Liver (tissue), 9 donors: ENCODE data around the gene RUSC1. TPM values are rescaled to one million over a fixed set of nuclear protein-coding genes. Genes with fewer than 3 reads are reported as not detected.
"Not testable (repeated sequence)": the region's sequence is repeated elsewhere in the genome, so short reads cannot be mapped to it uniquely, and the experiment has no call there.

Source experiments
- DNase-seq: peaks from one replicate; pipeline ENCODE4 v3.0.0-alpha.2; 2017; ENCODE audit warnings: low spot score
- H3K27ac ChIP-seq, 2 donors: one replicate each; pipeline ENCODE4 v1.7.0; 2013; ENCODE audit warnings: inconsistent platforms in 2 of 2, low read length in 2 of 2, control low read depth in 1 of 2, low read depth in 1 of 2, mild to moderate bottlenecking in 1 of 2
- H3K27me3 ChIP-seq, 4 donors: one replicate each; pipeline versions ENCODE4 v1.6.1 to v1.7.0; 2013; ENCODE audit warnings: low read length in 3 of 4, inconsistent platforms in 1 of 4, mild to moderate bottlenecking in 1 of 4, moderate library complexity in 1 of 4; ENCODE audit not compliant: control insufficient read depth in 4 of 4, insufficient read depth in 4 of 4
- H3K36me3 ChIP-seq, 4 donors: one replicate each; pipeline versions ENCODE4 v1.6.1 to v1.7.0; 2013; ENCODE audit warnings: low read length in 3 of 4, mild to moderate bottlenecking in 3 of 4, low read depth in 1 of 4, moderate library complexity in 1 of 4; ENCODE audit not compliant: control insufficient read depth in 4 of 4, insufficient read depth in 3 of 4
- H3K4me1 ChIP-seq, 4 donors: one replicate each; pipeline versions ENCODE4 v1.6.1 to v1.7.0; 2013; ENCODE audit warnings: low read length in 3 of 4, mild to moderate bottlenecking in 3 of 4, moderate library complexity in 1 of 4; ENCODE audit not compliant: control insufficient read depth in 4 of 4, insufficient read depth in 4 of 4
- H3K4me3 ChIP-seq, 3 donors: one replicate each; pipeline versions ENCODE4 v1.6.1 to v1.7.0; 2013; ENCODE audit warnings: low read length in 3 of 3, control low read depth in 1 of 3, low read depth in 1 of 3, mild to moderate bottlenecking in 1 of 3
- H3K9ac ChIP-seq, 2 donors: one replicate each; pipeline ENCODE4 v1.7.0; 2013; ENCODE audit warnings: low read length in 2 of 2, mild to moderate bottlenecking in 2 of 2, moderate library complexity in 2 of 2, control low read depth in 1 of 2, low read depth in 1 of 2
- H3K9me3 ChIP-seq, 4 donors: one replicate each; pipeline versions ENCODE4 v1.6.1 to v1.7.0; 2013; ENCODE audit warnings: low read length in 3 of 4; ENCODE audit not compliant: control insufficient read depth in 4 of 4
- EGR1 ChIP-seq, 2 donors: IDR thresholded peaks; 2 replicates each; pipeline ENCODE4 v1.6.1; 2016 to 2018; ENCODE audit warnings: antibody characterized with exemption in 2 of 2, low read depth in 2 of 2
- FOXA1 ChIP-seq: IDR thresholded peaks from 2 replicates; pipeline ENCODE4 v1.6.1; 2016; ENCODE audit warnings: antibody characterized with exemption
- FOXA2 ChIP-seq: IDR thresholded peaks from 2 replicates; pipeline ENCODE4 v1.6.1; 2016; ENCODE audit warnings: antibody characterized with exemption
- GABPA ChIP-seq, 2 donors: IDR thresholded peaks in 1 of 2; conservative IDR thresholded peaks in 1 of 2; 2 replicates each; pipeline ENCODE4 v1.6.1; 2016; ENCODE audit warnings: antibody characterized with exemption in 2 of 2, mild to moderate bottlenecking in 1 of 2, moderate library complexity in 1 of 2
- HNF4A ChIP-seq, 2 donors: conservative IDR thresholded peaks; 2 replicates each; pipeline ENCODE4 v1.6.1; 2016; ENCODE audit warnings: antibody characterized with exemption in 2 of 2, mild to moderate bottlenecking in 2 of 2
- HNF4G ChIP-seq: IDR thresholded peaks from 2 replicates; pipeline ENCODE4 v1.6.1; 2016; ENCODE audit warnings: antibody characterized with exemption
- JUND ChIP-seq, 2 donors: IDR thresholded peaks; 2 replicates each; pipeline ENCODE4 v1.6.1; 2016; ENCODE audit warnings: antibody characterized with exemption in 2 of 2
- NR2F2 ChIP-seq: IDR thresholded peaks from 2 replicates; pipeline ENCODE4 v1.6.1; 2016; ENCODE audit warnings: antibody characterized with exemption
- RXRA ChIP-seq, 2 donors: IDR thresholded peaks; 2 replicates each; pipeline ENCODE4 v1.6.1; 2017 to 2018; ENCODE audit warnings: antibody characterized with exemption in 2 of 2, mild to moderate bottlenecking in 1 of 2
- SP1 ChIP-seq: IDR thresholded peaks from 2 replicates; pipeline ENCODE4 v1.6.1; 2018; ENCODE audit warnings: antibody characterized with exemption, mild to moderate bottlenecking
- TAF1 ChIP-seq: conservative IDR thresholded peaks from 2 replicates; pipeline ENCODE4 v1.6.1; 2016; ENCODE audit warnings: antibody characterized with exemption, mild to moderate bottlenecking
- YY1 ChIP-seq: IDR thresholded peaks from 2 replicates; pipeline ENCODE4 v1.6.1; 2016; ENCODE audit warnings: antibody characterized with exemption, mild to moderate bottlenecking
- WGBS: extraction: QIAGEN DNeasy Blood & Tissue Kit; methylation state at CpG from one replicate; pipeline ENCODE4 v1.1.7; 2013; 5-methylcytosine and 5-hydroxymethylcytosine counted together
- polyA plus RNA-seq, 2 donors: library from polyadenylated mRNA; stranded (reverse) in 1 of 2; unstranded in 1 of 2; fragments of 200-250 nt in 1 of 2; fragments of >200 nt in 1 of 2; fragmentation: Nextera tagmentation in 1 of 2; extraction: Ambion mirVana in 1 of 2; gene quantifications; one replicate each; pipeline versions ENCODE4 v1.2.1 to v1.2.3, GENCODE V29; 2013 to 2015
- total RNA-seq, 2 donors: library from RNA; depleted of rRNA; stranded (reverse); fragments of >200 nt; gene quantifications; one replicate each; pipeline ENCODE4 v1.2.3, GENCODE V29; 2014
- TF ChIP-seq, protein P1 (sequence below): IDR thresholded peaks from 2 replicates; pipeline ENCODE4 v1.6.1; 2016; ENCODE audit warnings: antibody characterized with exemption
- TF ChIP-seq, protein P2 (sequence below): IDR thresholded peaks from 2 replicates; pipeline ENCODE4 v1.6.1; 2016; ENCODE audit warnings: antibody characterized with exemption
- TF ChIP-seq, protein P3 (sequence below): fragments of 150-350 bp; IDR thresholded peaks from 2 replicates; pipeline ENCODE4 v1.5.1; 2017; ENCODE audit warnings: improper control_type of control experiment, low read depth, low read length; ENCODE audit not compliant: missing input control
- TF ChIP-seq, protein P4 (sequence below): IDR thresholded peaks from 2 replicates; pipeline ENCODE4 v1.6.1; 2016; ENCODE audit warnings: antibody characterized with exemption
- TF ChIP-seq, protein P5 (sequence below): IDR thresholded peaks from 2 replicates; pipeline ENCODE4 v1.6.1; 2016; ENCODE audit warnings: antibody characterized with exemption, mild to moderate bottlenecking
- donor health status: healthy.
- donor health status: healthy.
- donor health status: healthy.
- donor health status: healthy.
- donor health status: healthy.

RUSC1 gene
- total and polyA plus RNA-seq, 4 donors = 3.9 to 6.7 (median 5.7) TPM

DNA sequence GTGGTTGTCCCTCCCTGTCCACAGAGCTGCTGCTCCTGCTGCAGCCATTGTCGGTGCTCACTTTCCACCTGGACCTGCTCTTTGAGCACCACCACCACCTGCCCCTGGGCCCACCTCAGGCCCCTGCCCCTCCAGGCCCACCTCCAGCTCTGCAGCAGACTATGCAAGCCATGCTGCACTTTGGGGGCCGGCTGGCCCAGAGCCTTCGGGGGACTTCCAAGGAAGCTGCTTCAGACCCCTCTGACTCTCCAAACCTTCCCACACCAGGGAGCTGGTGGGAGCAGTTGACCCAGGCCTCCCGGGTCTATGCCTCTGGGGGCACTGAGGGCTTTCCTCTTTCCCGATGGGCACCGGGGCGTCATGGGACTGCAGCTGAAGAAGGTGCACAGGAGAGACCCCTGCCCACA lies 5.9 kb downstream of the RUSC1 start:
- WGBS = 96% methylated on average over 7 of the region's 7 CpGs
- Histone ChIP-seq H3K27ac (no peak overlapping the region), H3K4me3 (no peak overlapping the region), H3K9me3 (no peaks in the 10 kb centered on the region), H3K27me3 (no peaks in the 10 kb centered on the region), H3K9ac (no peak overlapping the region), H3K36me3 (peaks cover 5 to 22% (median 12%) of the 10 kb centered on the region in 4 donors), H3K4me1 (peaks cover 2 to 29% (median 21%) of the 10 kb centered on the region in 4 donors)
- DNase-seq = no peak
- TF ChIP-seq EGR1 (IDR thresholded peaks at IDR 0.05; ENCODE audit: low read depth in 2 of 2) (no peak), YY1 (no peak), HNF4G (no peak), TAF1 (no peak), FOXA1 (no peak), JUND (IDR thresholded peaks at IDR 0.05) (no peak), SP1 (no peak), NR2F2 (no peak), HNF4A (conservative IDR thresholded peaks at IDR 0.05) (no peak), GABPA (IDR thresholded peaks at IDR 0.05 in 1 of 2, conservative IDR thresholded peaks at IDR 0.05 in 1 of 2) (no peak), FOXA2 (no peak)
- TF ChIP-seq, protein P1, sequence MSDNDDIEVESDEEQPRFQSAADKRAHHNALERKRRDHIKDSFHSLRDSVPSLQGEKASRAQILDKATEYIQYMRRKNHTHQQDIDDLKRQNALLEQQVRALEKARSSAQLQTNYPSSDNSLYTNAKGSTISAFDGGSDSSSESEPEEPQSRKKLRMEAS = no peak
- TF ChIP-seq, protein P2, sequence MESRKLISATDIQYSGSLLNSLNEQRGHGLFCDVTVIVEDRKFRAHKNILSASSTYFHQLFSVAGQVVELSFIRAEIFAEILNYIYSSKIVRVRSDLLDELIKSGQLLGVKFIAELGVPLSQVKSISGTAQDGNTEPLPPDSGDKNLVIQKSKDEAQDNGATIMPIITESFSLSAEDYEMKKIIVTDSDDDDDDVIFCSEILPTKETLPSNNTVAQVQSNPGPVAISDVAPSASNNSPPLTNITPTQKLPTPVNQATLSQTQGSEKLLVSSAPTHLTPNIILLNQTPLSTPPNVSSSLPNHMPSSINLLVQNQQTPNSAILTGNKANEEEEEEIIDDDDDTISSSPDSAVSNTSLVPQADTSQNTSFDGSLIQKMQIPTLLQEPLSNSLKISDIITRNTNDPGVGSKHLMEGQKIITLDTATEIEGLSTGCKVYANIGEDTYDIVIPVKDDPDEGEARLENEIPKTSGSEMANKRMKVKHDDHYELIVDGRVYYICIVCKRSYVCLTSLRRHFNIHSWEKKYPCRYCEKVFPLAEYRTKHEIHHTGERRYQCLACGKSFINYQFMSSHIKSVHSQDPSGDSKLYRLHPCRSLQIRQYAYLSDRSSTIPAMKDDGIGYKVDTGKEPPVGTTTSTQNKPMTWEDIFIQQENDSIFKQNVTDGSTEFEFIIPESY = no peak
- TF ChIP-seq, protein P3, sequence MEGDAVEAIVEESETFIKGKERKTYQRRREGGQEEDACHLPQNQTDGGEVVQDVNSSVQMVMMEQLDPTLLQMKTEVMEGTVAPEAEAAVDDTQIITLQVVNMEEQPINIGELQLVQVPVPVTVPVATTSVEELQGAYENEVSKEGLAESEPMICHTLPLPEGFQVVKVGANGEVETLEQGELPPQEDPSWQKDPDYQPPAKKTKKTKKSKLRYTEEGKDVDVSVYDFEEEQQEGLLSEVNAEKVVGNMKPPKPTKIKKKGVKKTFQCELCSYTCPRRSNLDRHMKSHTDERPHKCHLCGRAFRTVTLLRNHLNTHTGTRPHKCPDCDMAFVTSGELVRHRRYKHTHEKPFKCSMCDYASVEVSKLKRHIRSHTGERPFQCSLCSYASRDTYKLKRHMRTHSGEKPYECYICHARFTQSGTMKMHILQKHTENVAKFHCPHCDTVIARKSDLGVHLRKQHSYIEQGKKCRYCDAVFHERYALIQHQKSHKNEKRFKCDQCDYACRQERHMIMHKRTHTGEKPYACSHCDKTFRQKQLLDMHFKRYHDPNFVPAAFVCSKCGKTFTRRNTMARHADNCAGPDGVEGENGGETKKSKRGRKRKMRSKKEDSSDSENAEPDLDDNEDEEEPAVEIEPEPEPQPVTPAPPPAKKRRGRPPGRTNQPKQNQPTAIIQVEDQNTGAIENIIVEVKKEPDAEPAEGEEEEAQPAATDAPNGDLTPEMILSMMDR = no peak
- TF ChIP-seq, protein P4, sequence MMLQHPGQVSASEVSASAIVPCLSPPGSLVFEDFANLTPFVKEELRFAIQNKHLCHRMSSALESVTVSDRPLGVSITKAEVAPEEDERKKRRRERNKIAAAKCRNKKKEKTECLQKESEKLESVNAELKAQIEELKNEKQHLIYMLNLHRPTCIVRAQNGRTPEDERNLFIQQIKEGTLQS = no peak

DNA sequence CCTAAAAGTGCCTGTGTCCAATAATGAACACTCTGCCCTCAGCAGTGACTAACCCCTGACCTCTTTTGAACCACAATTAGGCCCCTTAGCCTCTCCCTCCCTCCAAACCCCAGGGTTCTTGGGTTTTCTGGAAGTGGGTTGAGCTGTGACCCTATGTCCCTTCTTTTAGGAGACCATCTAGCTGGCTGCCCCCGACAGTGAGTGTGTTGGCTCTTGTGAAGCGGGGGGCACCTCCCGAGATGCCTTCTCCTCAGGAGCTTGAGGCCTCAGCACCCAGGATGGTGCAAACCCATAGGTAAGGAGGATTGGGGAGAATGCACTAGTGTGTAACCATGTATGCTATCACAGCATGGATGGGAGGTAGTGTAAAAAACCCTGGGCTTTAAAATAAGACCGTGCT lies 7.3 kb downstream of the RUSC1 start:
- Histone ChIP-seq H3K4me3 (no peak overlapping the region), H3K27ac (no peak overlapping the region), H3K27me3 (no peaks in the 10 kb centered on the region), H3K36me3 (peaks cover 5 to 22% (median 12%) of the 10 kb centered on the region in 4 donors), H3K9ac (no peak overlapping the region), H3K9me3 (no peaks in the 10 kb centered on the region), H3K4me1 (peaks cover 0 to 21% (median 13%) of the 10 kb centered on the region in 4 donors)
- no peak for DNase-seq
- WGBS = 93% methylated on average over 4 of the region's 4 CpGs
- TF ChIP-seq EGR1 (IDR thresholded peaks at IDR 0.05; ENCODE audit: low read depth in 2 of 2) (no peak), NR2F2 (no peak), RXRA (IDR thresholded peaks at IDR 0.05) (no peak), TAF1 (no peak), HNF4A (conservative IDR thresholded peaks at IDR 0.05) (no peak)
- TF ChIP-seq, protein P5, sequence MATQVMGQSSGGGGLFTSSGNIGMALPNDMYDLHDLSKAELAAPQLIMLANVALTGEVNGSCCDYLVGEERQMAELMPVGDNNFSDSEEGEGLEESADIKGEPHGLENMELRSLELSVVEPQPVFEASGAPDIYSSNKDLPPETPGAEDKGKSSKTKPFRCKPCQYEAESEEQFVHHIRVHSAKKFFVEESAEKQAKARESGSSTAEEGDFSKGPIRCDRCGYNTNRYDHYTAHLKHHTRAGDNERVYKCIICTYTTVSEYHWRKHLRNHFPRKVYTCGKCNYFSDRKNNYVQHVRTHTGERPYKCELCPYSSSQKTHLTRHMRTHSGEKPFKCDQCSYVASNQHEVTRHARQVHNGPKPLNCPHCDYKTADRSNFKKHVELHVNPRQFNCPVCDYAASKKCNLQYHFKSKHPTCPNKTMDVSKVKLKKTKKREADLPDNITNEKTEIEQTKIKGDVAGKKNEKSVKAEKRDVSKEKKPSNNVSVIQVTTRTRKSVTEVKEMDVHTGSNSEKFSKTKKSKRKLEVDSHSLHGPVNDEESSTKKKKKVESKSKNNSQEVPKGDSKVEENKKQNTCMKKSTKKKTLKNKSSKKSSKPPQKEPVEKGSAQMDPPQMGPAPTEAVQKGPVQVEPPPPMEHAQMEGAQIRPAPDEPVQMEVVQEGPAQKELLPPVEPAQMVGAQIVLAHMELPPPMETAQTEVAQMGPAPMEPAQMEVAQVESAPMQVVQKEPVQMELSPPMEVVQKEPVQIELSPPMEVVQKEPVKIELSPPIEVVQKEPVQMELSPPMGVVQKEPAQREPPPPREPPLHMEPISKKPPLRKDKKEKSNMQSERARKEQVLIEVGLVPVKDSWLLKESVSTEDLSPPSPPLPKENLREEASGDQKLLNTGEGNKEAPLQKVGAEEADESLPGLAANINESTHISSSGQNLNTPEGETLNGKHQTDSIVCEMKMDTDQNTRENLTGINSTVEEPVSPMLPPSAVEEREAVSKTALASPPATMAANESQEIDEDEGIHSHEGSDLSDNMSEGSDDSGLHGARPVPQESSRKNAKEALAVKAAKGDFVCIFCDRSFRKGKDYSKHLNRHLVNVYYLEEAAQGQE = no peak

DNA sequence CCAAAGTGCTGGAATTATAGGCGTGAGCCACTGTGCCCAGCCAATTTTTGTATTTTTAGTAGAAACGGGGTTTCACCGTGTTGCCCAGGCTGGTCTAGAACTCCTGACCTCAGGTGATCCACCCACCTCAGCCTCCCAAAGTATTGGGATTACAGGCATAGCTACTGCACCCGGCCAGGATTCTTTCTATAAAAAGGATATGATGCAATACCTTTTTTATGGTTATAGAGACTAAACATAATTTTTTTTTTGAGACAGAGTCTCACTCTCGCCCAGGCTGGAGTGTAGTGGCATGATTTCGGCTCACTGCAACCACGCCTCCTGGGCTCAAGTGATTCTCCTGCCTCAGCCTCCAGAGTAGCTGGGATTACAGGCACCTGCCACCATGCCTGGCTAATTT lies 8.2 kb downstream of the RUSC1 start:
- not testable (repeated sequence) for H3K27ac ChIP-seq, H3K9ac ChIP-seq, H3K27me3 ChIP-seq, DNase-seq, H3K9me3 ChIP-seq, H3K4me3 ChIP-seq
- H3K36me3 ChIP-seq = peaks cover 5 to 22% (median 12%) of the 10 kb centered on the region in 4 donors
- peaks cover 0 to 19% (median 12%) of the 10 kb centered on the region in 4 donors for H3K4me1 ChIP-seq
- 90% methylated on average over 7 of the region's 7 CpGs for WGBS
